Activated T-helper 9 cell treated with anti-CD3 and anti-CD28 coated beads, Interleukin-2, amount 50 U/mL, for 16 hours (primary cell): ENCODE measurements around the gene CNTN6.

Source experiments
- DNase-seq: peaks from one replicate; pipeline ENCODE4 v3.0.0-alpha.2; 2020; ENCODE audit warnings: low read depth

Gene CNTN6

DNA sequence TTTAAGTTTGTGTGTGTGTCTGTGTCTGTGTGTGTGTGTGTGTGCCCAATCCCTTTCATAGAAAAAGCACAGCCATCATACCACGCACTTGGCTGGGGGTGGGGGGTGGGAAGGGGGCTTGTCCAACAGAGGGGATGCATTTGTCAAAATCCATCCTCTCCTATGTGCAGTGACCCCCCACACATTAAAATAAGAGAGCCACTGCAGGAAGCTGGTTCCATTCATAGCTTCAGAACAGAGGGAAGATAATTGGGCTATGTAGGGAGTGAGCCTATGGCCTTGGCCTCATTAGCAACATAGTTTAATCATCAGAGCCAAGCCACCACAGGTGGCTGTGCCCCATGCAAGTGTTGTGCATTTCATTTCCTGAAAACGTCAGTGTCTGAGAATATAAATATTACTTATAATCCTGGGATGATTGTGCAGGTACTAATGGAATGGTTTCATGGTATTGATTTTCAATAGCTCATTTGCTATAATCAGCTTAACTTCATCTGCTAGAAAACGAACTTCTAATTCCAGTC lies 330.8 kb downstream of the CNTN6 start:
- DNase-seq = no peak

GRCh38 chr3:1439395-1439794 lies 346.6 kb downstream of the CNTN6 start:
- no peak for DNase-seq

DNA sequence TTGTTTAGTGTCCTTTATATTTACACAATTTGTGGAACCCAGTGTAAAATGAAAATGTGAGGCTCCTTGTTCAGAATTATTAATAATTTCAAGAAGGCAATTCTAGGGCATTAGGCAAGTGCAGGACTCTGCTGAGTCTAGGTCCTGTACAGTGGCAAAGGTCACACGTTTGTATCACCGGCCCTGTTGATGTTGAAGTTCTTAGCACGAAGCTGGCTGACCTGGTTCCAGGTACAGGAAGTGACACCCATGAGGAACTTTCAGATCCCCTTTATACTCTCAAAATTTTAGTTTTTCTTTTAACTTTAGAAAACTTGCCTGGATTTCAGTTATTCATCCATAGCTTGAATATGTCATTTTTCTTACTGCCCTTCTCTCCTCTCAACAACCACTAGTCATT lies 349.4 kb downstream of the CNTN6 start:
- DNase-seq = no peak

DNA sequence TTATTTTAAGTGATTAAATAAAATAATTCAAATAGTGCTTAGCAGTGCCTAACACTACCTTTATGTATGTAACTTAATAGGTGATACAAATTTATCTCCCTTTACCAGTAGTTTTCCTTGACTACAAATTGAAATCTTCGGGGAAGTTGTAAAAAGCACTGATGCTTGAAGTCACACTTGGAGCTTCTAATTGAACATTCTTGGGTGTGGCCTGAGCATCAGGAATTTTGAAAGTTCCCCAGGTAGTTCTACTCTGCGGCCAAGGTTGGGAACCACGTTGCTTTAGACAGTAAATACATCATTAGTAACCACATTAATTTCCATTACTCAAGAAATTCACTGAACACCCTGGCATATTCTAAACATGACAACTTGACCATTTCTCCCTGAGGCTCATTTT lies 351.4 kb downstream of the CNTN6 start:
- no peak for DNase-seq

GRCh38 chr3:1446531-1446930 lies 353.7 kb downstream of the CNTN6 start:
- DNase-seq = no peak

DNA sequence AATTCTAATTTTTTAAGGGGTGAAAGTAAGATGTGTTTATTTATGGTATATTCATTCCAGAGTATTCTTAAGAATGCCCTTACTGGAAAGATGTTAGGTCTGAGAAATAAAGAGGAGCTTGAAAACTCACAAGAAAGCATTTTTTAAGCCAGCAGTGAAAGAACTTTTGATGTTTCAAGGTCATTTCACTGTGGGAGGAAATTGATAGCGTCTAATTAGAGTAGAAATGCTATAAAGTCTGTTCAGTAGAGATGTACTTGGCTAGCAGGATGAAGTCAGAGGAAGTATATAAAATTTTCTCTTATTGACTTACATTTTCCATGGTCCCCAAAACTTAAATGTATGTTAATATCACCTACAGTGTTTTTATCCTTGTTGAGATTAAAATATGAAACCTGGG lies 354.6 kb downstream of the CNTN6 start:
- DNase-seq = no peak

GRCh38 chr3:1448443-1448842 lies 355.6 kb downstream of the CNTN6 start:
- DNase-seq = no peak
